Erythroblast (primary cell): ENCODE data around the gene ALAS1.

ENCODE experiments used
- GATA1 ChIP-seq: IDR thresholded peaks from 2 replicates; pipeline ENCODE4 v1.6.1; 2011; ENCODE audit warnings: low read depth, mild to moderate bottlenecking, control low read depth, low read length, moderate library complexity
- POLR2A ChIP-seq: IDR thresholded peaks from 2 replicates; pipeline ENCODE4 v1.6.1; 2011; ENCODE audit warnings: mild to moderate bottlenecking, low read length

DNA sequence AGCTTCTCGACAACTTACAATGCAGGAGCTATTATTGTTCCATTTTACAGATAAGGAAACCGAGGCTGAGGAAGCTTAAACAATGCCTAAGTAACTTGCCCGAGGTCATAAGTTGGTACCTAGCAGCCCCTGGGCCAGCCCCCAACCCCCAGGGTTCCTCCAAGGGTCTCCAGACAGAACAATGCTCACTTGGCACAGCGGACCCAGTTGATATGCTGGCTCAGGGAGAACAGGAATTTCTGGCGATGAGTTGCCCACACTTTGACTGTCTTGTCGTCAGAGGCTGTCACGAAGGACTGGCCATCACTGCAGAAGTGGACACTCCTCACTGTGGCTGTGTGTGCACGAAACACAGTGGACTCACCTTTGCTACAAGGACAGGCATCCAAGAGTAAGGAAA is 48.9 kb upstream of the ALAS1 start:
- TF ChIP-seq POLR2A (no peak), GATA1 (no peak)
